Transverse colon (tissue), 4 donors: ENCODE data around the gene INPP5B. TPM values are rescaled to one million over a fixed set of nuclear protein-coding genes. Genes with fewer than 3 reads are reported as not detected.

Source experiments
- DNase-seq: peaks from one replicate; pipeline ENCODE4 v3.0.0-alpha.2; 2019
- H3K27ac ChIP-seq, 4 donors: fragments of 200-600 bp; sonication (generic); 2 replicates each; pipeline ENCODE4 v1.5.1; 2016 to 2018; ENCODE audit warnings: inconsistent platforms in 4 of 4
- H3K27me3 ChIP-seq: fragments of 200-600 bp; sonication (generic); 2 replicates; pipeline ENCODE4 v1.5.1; 2017; ENCODE audit warnings: inconsistent platforms
- H3K36me3 ChIP-seq, 4 donors: fragments of 200-600 bp; sonication (generic); 2 replicates each; pipeline ENCODE4 v1.5.1; 2017 to 2019; ENCODE audit warnings: inconsistent platforms in 4 of 4
- H3K4me1 ChIP-seq, 4 donors: fragments of 200-600 bp; sonication (generic); 2 replicates each; pipeline ENCODE4 v1.5.1; 2017 to 2020; ENCODE audit warnings: inconsistent platforms in 4 of 4
- H3K4me3 ChIP-seq, 4 donors: fragments of 200-600 bp; sonication (generic); 1 replicate in 1 of 4; 2 replicates in 3 of 4; pipeline versions ENCODE4 v1.5.1 to v1.6.1; 2017 to 2019; ENCODE audit warnings: inconsistent platforms in 4 of 4
- H3K9me3 ChIP-seq, 2 donors: fragments of 200-600 bp; sonication (generic); 2 replicates each; pipeline ENCODE4 v1.5.1; 2017 to 2019; ENCODE audit warnings: inconsistent platforms in 2 of 2
- EP300 ChIP-seq: sonication (generic); formaldehyde crosslinking; IDR thresholded peaks from one replicate; pipeline ENCODE4 v1.6.1; 2017; ENCODE audit warnings: antibody characterized with exemption, low read depth
- POLR2A ChIP-seq: fragments of 450-650 bp; IDR thresholded peaks from one replicate; pipeline ENCODE4 v1.6.1; 2016; ENCODE audit warnings: antibody characterized with exemption, mild to moderate bottlenecking, moderate library complexity
- POLR2AphosphoS5 ChIP-seq, 3 donors: sonication (generic); formaldehyde crosslinking; IDR thresholded peaks; one replicate each; pipeline ENCODE4 v1.6.1; 2016; ENCODE audit warnings: antibody characterized with exemption in 3 of 3
- WGBS, 2 donors: methylation state at CpG; one replicate each; pipeline ENCODE4 v1.1.5; 2018; ENCODE audit warnings: low coverage in 1 of 2; 5-methylcytosine and 5-hydroxymethylcytosine counted together
- in situ Hi-C, 4 donors: fragments of 200-750 bp; cut with MboI; loops; one replicate each; pipeline versions ENCODE4 v1.15.0 to v1.15.1; 2017; ENCODE audit warnings: low sequenced_read_pairs in 3 of 4, low pct_ligation_motif_present in 1 of 4, low pct_unique_long_range_greater_than_20kb in 1 of 4
- intact Hi-C: fragments of 100-400 bp; cut with DNase I; formaldehyde crosslinking; loops from one replicate; pipeline ENCODE4 v1.15.1; 2023; ENCODE audit warnings: low total_unique reads
- total RNA-seq, 4 donors: library from RNA; depleted of rRNA; stranded (reverse); fragments of >200 nt; gene quantifications; one replicate each; pipeline ENCODE4 v1.1.0, GENCODE V29; 2016
- TF ChIP-seq, protein P1 (sequence below), 5 experiments: fragments of 200-600 bp in 3 of 5; fragments of 450-650 bp in 2 of 5; sonication (generic) in 3 of 5; IDR thresholded peaks; 1 replicate in 2 of 5; 2 replicates in 3 of 5; pipeline ENCODE4 v1.5.1; 2016 to 2017; ENCODE audit warnings: antibody characterized with exemption in 5 of 5, inconsistent platforms in 3 of 5, mild to moderate bottlenecking in 2 of 5, moderate library complexity in 1 of 5

The INPP5B gene
- total RNA-seq, 4 donors from 2014 or later = 32.6 to 43.6 (median 39.1) TPM

DNA sequence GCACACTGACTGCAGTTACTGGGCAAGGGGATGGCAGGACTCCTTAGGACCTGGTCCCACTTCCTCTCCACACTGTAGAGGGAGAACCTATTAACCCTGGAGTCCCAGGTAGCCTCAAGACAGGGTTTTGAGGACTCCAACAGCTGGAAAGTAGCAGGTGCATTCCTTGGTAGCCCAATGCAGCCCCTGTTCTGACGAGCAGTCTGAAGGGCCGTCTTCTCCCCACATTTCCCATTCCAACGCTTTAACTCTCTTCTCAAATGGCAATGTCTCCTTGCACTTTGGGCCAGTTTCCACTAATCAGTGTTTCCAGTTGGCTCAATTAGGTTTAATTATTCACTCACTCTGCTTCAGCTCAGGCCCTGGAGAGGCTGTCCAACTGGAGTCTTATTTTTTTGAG lies 8.8 kb upstream of the INPP5B start:
- H3K27ac ChIP-seq = no peak overlapping the region
- in situ Hi-C loops (no loop called here), intact Hi-C loops (no loop called here)
- H3K36me3 ChIP-seq = peaks cover 0 to 25% (median 5%) of the 10 kb centered on the region in 4 donors
- TF ChIP-seq POLR2AphosphoS5 (IDR thresholded peaks at IDR 0.05) (no peak), POLR2A (no peak), EP300 (no peak)
- TF ChIP-seq, protein P1, sequence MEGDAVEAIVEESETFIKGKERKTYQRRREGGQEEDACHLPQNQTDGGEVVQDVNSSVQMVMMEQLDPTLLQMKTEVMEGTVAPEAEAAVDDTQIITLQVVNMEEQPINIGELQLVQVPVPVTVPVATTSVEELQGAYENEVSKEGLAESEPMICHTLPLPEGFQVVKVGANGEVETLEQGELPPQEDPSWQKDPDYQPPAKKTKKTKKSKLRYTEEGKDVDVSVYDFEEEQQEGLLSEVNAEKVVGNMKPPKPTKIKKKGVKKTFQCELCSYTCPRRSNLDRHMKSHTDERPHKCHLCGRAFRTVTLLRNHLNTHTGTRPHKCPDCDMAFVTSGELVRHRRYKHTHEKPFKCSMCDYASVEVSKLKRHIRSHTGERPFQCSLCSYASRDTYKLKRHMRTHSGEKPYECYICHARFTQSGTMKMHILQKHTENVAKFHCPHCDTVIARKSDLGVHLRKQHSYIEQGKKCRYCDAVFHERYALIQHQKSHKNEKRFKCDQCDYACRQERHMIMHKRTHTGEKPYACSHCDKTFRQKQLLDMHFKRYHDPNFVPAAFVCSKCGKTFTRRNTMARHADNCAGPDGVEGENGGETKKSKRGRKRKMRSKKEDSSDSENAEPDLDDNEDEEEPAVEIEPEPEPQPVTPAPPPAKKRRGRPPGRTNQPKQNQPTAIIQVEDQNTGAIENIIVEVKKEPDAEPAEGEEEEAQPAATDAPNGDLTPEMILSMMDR (IDR thresholded peaks at IDR 0.05) = no peak
- 69 to 73% methylated on average over 2 to 3 of the region's 3 CpGs for WGBS, 2 donors
- H3K4me1 ChIP-seq = no peaks in the 10 kb centered on the region
- H3K27me3 ChIP-seq = no peaks in the 10 kb centered on the region
- no peaks in the 10 kb centered on the region for H3K9me3 ChIP-seq
- no peak for DNase-seq
- H3K4me3 ChIP-seq = no peak overlapping the region

DNA sequence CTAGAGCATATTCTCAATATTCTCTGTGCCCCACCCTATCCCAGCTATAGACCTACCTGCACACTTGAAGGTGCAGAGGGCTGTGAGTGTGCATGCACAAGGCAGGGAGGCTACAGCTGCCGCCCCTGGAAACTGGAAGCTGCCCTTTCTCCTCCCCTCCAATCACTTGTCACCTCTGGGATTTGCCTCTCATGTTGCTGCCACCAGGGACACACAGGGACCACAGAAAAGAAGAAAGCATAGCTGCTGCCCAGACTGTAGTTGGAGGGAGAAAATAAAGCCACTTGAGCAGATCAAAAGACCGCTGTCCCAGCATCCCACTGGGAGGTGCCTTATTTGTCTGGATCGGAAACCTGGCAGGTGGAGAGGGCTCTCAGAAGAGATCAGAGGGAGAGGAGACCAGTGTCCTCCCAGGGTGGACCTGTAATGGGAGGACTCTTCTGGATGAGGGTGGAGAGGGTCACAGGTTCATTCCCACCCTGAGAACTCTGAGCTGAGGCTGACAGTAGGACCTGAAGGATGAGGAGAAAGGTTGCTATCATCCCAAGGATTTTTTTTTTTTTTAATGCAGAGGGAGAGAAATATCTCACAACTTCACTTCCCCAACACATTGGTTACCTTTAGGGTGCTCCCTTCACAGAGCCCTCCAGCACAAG lies 7.6 kb upstream of the INPP5B start:
- no peaks in the 10 kb centered on the region for H3K9me3 ChIP-seq
- H3K4me1 ChIP-seq = no peaks in the 10 kb centered on the region
- in situ Hi-C loops (no loop called here), intact Hi-C loops (no loop called here)
- no peak overlapping the region for H3K27ac ChIP-seq
- H3K4me3 ChIP-seq = no peak overlapping the region
- TF ChIP-seq POLR2AphosphoS5 (IDR thresholded peaks at IDR 0.05) (no peak), POLR2A (no peak), EP300 (no peak)
- TF ChIP-seq, protein P1 (IDR thresholded peaks at IDR 0.05) = no peak
- DNase-seq = no peak
- no peaks in the 10 kb centered on the region for H3K27me3 ChIP-seq
- WGBS, 2 donors = 76% methylated on average over 3 of the region's 3 CpGs; no CpG with 5 or more reads in 1 of the 2 donors
- peaks cover 0 to 19% (median 2%) of the 10 kb centered on the region in 4 donors for H3K36me3 ChIP-seq

DNA sequence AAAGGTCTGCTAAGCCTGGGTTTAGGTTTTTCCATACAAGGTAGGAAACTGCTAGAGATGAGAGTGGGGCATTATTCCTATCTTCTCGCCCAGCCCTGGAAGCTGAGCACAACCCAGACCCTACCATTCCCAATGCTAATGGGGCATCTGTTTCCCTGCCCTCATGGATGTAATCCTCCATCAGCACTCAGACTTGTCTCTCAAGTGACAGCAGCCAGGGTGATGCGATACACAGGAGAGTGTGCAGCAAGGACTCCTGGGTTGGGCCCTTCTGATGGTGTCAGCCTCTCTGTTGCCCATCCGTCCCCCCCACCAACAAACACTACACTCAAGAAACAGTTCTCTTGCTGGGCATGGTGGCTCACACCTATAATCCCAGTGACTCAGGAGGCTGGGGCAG lies 5.9 kb upstream of the INPP5B start:
- 76% methylated on average over 3 of the region's 3 CpGs; no CpG with 5 or more reads in 1 of the 2 donors for WGBS, 2 donors
- intact Hi-C loops = no loop called here

DNA sequence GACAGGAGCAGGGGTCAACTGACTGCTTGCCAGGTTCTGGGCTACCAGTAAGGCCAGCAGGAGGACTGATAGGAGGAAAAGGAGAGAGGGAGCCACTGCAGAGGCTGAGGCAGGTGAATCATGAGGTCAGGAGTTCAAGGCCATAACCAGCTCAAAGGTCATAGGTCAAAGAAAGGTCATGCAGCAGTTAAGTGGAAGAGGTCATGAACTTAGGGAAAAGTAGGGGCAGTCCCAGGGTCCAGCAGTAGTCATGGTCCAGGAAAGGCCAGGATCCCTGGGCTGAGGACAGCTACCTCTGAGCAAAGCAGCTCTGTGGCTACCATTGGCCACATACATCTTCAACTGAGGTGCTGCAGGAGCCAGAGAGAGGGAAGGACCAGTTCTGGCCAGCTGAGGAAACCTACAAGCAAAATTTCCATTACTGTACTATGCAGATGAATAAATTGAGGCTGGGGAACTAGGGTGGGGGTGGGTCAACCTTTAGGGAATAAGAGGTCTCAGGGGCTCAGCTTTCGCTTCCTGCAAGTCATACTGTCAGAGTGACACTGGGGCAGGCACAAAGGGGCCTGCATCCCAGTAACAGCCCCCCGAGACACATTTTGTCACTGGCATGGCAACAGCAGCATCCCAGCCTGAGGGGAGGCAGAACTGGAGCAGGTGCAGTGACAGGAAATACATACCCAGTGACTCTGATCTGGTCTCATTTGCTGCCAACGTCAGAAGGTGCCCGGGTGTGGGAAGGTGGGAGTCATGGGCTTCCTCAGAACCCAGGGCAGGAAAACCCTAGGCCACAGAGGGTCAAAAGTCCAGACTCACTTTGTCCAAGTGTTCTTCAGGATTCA lies 5.2 kb upstream of the INPP5B start:
- TF ChIP-seq POLR2A (no peak), EP300 (no peak), POLR2AphosphoS5 (IDR thresholded peaks at IDR 0.05) (no peak)
- TF ChIP-seq, protein P1 (IDR thresholded peaks at IDR 0.05) = no peak
- Histone ChIP-seq H3K27ac (no peak overlapping the region), H3K9me3 (no peaks in the 10 kb centered on the region), H3K4me3 (no peak overlapping the region), H3K36me3 (no peaks in the 10 kb centered on the region), H3K27me3 (no peaks in the 10 kb centered on the region), H3K4me1 (peaks cover 0 to 11% (median 6%) of the 10 kb centered on the region in 4 donors)
- intact Hi-C loops = no loop called here
- DNase-seq = no peak
- WGBS, 2 donors = 70% methylated on average over 4 of the region's 4 CpGs; no CpG with 5 or more reads in 1 of the 2 donors
- in situ Hi-C loops = no loop called here

More for the DNA sequence above, 5.9 kb upstream of the INPP5B start:
- no peak overlapping the region for H3K4me3 ChIP-seq
- no peaks in the 10 kb centered on the region for H3K27me3 ChIP-seq
- DNase-seq = no peak
- in situ Hi-C loops = no loop called here
- no peaks in the 10 kb centered on the region for H3K9me3 ChIP-seq
- H3K36me3 ChIP-seq = peaks cover 0 to 4% (median 0%) of the 10 kb centered on the region in 4 donors
- H3K27ac ChIP-seq = no peak overlapping the region
- TF ChIP-seq POLR2A = no peak
- no peak for TF ChIP-seq EP300
- no peak for TF ChIP-seq POLR2AphosphoS5 (IDR thresholded peaks at IDR 0.05)
- TF ChIP-seq, protein P1 (IDR thresholded peaks at IDR 0.05) = no peak
- H3K4me1 ChIP-seq = peaks cover 0 to 3% (median 0%) of the 10 kb centered on the region in 4 donors
